Mammary epithelial cell (primary cell): ENCODE results near the gene UAP1.

Experiments used
- EZH2 ChIP-seq: IDR thresholded peaks from 2 replicates; pipeline ENCODE4 v1.6.1; 2012; ENCODE audit warnings: low read length, inconsistent platforms, borderline replicate concordance
- TF ChIP-seq, protein P1 (sequence below), 2 donors: IDR thresholded peaks in 1 of 2; conservative IDR thresholded peaks in 1 of 2; 2 replicates each; pipeline ENCODE4 v1.5.1; 2011 to 2012; ENCODE audit warnings: inconsistent platforms in 2 of 2, low read length in 2 of 2, mild to moderate bottlenecking in 2 of 2, control low read depth in 1 of 2, low read depth in 1 of 2; ENCODE audit not compliant: insufficient read depth in 1 of 2; ENCODE audit errors: extremely low read depth in 1 of 2

- TF ChIP-seq, protein P1, sequence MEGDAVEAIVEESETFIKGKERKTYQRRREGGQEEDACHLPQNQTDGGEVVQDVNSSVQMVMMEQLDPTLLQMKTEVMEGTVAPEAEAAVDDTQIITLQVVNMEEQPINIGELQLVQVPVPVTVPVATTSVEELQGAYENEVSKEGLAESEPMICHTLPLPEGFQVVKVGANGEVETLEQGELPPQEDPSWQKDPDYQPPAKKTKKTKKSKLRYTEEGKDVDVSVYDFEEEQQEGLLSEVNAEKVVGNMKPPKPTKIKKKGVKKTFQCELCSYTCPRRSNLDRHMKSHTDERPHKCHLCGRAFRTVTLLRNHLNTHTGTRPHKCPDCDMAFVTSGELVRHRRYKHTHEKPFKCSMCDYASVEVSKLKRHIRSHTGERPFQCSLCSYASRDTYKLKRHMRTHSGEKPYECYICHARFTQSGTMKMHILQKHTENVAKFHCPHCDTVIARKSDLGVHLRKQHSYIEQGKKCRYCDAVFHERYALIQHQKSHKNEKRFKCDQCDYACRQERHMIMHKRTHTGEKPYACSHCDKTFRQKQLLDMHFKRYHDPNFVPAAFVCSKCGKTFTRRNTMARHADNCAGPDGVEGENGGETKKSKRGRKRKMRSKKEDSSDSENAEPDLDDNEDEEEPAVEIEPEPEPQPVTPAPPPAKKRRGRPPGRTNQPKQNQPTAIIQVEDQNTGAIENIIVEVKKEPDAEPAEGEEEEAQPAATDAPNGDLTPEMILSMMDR (conservative IDR thresholded peaks at IDR 0.05 in 1 of 2, IDR thresholded peaks at IDR 0.05 in 1 of 2; ENCODE audit: extremely low read depth in 1 of 2, insufficient read depth in 1 of 2, low read depth in 1 of 2, low read length in 2 of 2) = no peak
- no peak for TF ChIP-seq EZH2
These were observed 88.1 kb downstream of the UAP1 start for GRCh38 chr1:162649583-162649982.
